Skin epidermis (tissue), 12 donors: ENCODE results near the gene USP12.
A peak's percentile ranks its signal among the peaks of the same experiment; 100 is the strongest.

Experiments used
- H3K27ac ChIP-seq, 21 experiments: fragments of 200-600 bp; sonication (generic) in 11 of 21; one replicate each; pipeline ENCODE4 v1.5.0; 2020; ENCODE audit warnings: mild to moderate bottlenecking in 3 of 21, inconsistent platforms in 2 of 21, moderate library complexity in 2 of 21
- H3K4me3 ChIP-seq, 7 experiments: fragments of 200-600 bp; sonication (generic) in 2 of 7; one replicate each; pipeline ENCODE4 v1.5.0; 2020; ENCODE audit warnings: inconsistent platforms in 2 of 7, mild to moderate bottlenecking in 2 of 7, moderate library complexity in 1 of 7

The USP12 gene

GRCh38 chr13:27188239-27188638, 16.6 kb upstream of the USP12 start:
- no peak overlapping the region for H3K27ac ChIP-seq
- H3K4me3 ChIP-seq, result no peak overlapping the region

- H3K27ac ChIP-seq, result no peak overlapping the region
- H3K4me3 ChIP-seq, result no peak overlapping the region
Measured at GRCh38 chr13:27186295-27186694, 14.7 kb upstream of the USP12 start.

GRCh38 chr13:27183561-27184147, 12.0 kb upstream of the USP12 start:
- H3K27ac ChIP-seq, result no peak overlapping the region
- H3K4me3 ChIP-seq, result no peak overlapping the region

GRCh38 chr13:27182844-27183497, 11.4 kb upstream of the USP12 start:
- Histone ChIP-seq H3K4me3 (no peak overlapping the region), H3K27ac (peak overlapping the region in 1 of 21 experiments; percentile 49)

- H3K27ac ChIP-seq, result no peak overlapping the region
- H3K4me3 ChIP-seq, result no peak overlapping the region
Measured at GRCh38 chr13:27182054-27182453, 10.4 kb upstream of the USP12 start.

- H3K27ac ChIP-seq, result peak overlapping the region in 2 of 21 experiments; percentile 4 to 33
Measured at GRCh38 chr13:27177852-27178251, 6.2 kb upstream of the USP12 start.

GRCh38 chr13:27176470-27177410, 5.1 kb upstream of the USP12 start:
- peak overlapping the region in 3 of 21 experiments; percentile 4 to 50 (median 36) for H3K27ac ChIP-seq

More at GRCh38 chr13:27177852-27178251, 6.2 kb upstream of the USP12 start:
- H3K4me3 ChIP-seq, result no peak overlapping the region

GRCh38 chr13:27174766-27175455, 3.3 kb upstream of the USP12 start:
- Histone ChIP-seq H3K27ac (peak overlapping the region in 1 of 21 experiments; percentile 1), H3K4me3 (no peak overlapping the region)

More at GRCh38 chr13:27176470-27177410, 5.1 kb upstream of the USP12 start:
- H3K4me3 ChIP-seq, result no peak overlapping the region

GRCh38 chr13:27172495-27172842, 858 bp upstream of the USP12 start:
- peak overlapping the region; percentile 68 to 93 (median 83) for H3K4me3 ChIP-seq
- H3K27ac ChIP-seq, result peak overlapping the region in 20 of 21 experiments; percentile 84 to 96 (median 90)

- Histone ChIP-seq H3K4me3 (peak overlapping the region; percentile 68 to 93 (median 83)), H3K27ac (peak overlapping the region; percentile 74 to 96 (median 90))
Measured at GRCh38 chr13:27171827-27172494, 350 bp upstream of the USP12 start.

- Histone ChIP-seq H3K4me3 (peak overlapping the region; percentile 50 to 93 (median 76)), H3K27ac (peak overlapping the region; percentile 58 to 96 (median 87))
Measured at GRCh38 chr13:27170516-27171243, 931 bp downstream of the USP12 start.

GRCh38 chr13:27170221-27170515, 1.4 kb downstream of the USP12 start:
- Histone ChIP-seq H3K27ac (peak overlapping the region in 15 of 21 experiments; percentile 71 to 96 (median 92)), H3K4me3 (peak overlapping the region; percentile 50 to 93 (median 76))

GRCh38 chr13:27168906-27169657, 2.5 kb downstream of the USP12 start:
- no peak overlapping the region for H3K4me3 ChIP-seq
- peak overlapping the region in 10 of 21 experiments; percentile 15 to 96 (median 94) for H3K27ac ChIP-seq

GRCh38 chr13:27168086-27168485, 3.5 kb downstream of the USP12 start:
- peak overlapping the region in 6 of 21 experiments; percentile 17 to 56 (median 26) for H3K27ac ChIP-seq

GRCh38 chr13:27166313-27166712, 5.3 kb downstream of the USP12 start:
- Histone ChIP-seq H3K4me3 (no peak overlapping the region), H3K27ac (no peak overlapping the region)

More at GRCh38 chr13:27168086-27168485, 3.5 kb downstream of the USP12 start:
- H3K4me3 ChIP-seq, result no peak overlapping the region

GRCh38 chr13:27161980-27162379, 9.6 kb downstream of the USP12 start:
- Histone ChIP-seq H3K27ac (no peak overlapping the region), H3K4me3 (no peak overlapping the region)

- Histone ChIP-seq H3K4me3 (no peak overlapping the region), H3K27ac (no peak overlapping the region)
Measured at GRCh38 chr13:27161423-27161822, 10.2 kb downstream of the USP12 start.
